IMR-90 (cell line): ENCODE measurements around the gene SIRT7. TPM values are rescaled to one million over a fixed set of nuclear protein-coding genes. Genes with fewer than 3 reads are reported as not detected.

Experiments
- ATAC-seq: fragments of 200-7000 bp; cut with Tn5 transposase; 2 replicates; pipeline ENCODE4 v1.9.1; 2020; ENCODE audit warnings: low read depth, mild to moderate bottlenecking, moderate library complexity
- BruUV-seq: library from RNA; stranded (reverse); fragments of 400-500 nt; replicated peaks from 2 replicates; lab custom pipeline; 2021; lab: Mats Ljungman, UMichigan
- CTCF ChIA-PET: fragments of 300-600 bp; formaldehyde crosslinking; extraction: SDS; loops from one replicate; lab custom pipeline; 2021; ENCODE audit warnings: antibody characterized with exemption; lab: Yijun Ruan, JAX
- POLR2A ChIA-PET: fragments of 300-600 bp; sonication (Branson Sonifier 250); formaldehyde crosslinking; loops from one replicate; lab custom pipeline; 2022; ENCODE audit warnings: antibody characterized with exemption; ENCODE audit not compliant: unreplicated experiment; lab: Charles Lee
- DNase-seq: peaks from one replicate; pipeline ENCODE4 v3.0.0; 2013
- H2AFZ ChIP-seq: replicated peaks from 2 replicates; pipeline ENCODE3; 2013; ENCODE audit warnings: low read length, mild to moderate bottlenecking; ENCODE audit not compliant: poor library complexity
- H2AK5ac ChIP-seq: 2 replicates; pipeline ENCODE4 v1.6.1; 2013; ENCODE audit warnings: low read depth, low read length, inconsistent platforms
- H2AK9ac ChIP-seq: replicated peaks from 2 replicates; pipeline ENCODE3; 2013; ENCODE audit warnings: mild to moderate bottlenecking, low read depth, low read length, moderate library complexity; ENCODE audit not compliant: poor library complexity
- H2BK120ac ChIP-seq: 2 replicates; pipeline ENCODE4 v1.6.1; 2013; ENCODE audit warnings: low read depth, low read length, inconsistent platforms
- H2BK15ac ChIP-seq: 3 replicates; pipeline ENCODE4 v1.6.1; 2013; ENCODE audit warnings: low read depth, low read length, inconsistent platforms
- H2BK20ac ChIP-seq: 2 replicates; pipeline ENCODE4 v1.6.1; 2013; ENCODE audit warnings: low read depth, mild to moderate bottlenecking, inconsistent platforms, low read length, moderate library complexity
- H2BK5ac ChIP-seq: 2 replicates; pipeline ENCODE4 v1.6.1; 2013; ENCODE audit warnings: mild to moderate bottlenecking, low read depth, low read length, inconsistent platforms; ENCODE audit not compliant: poor library complexity, severe bottlenecking
- H3K14ac ChIP-seq: replicated peaks from 2 replicates; pipeline ENCODE4 v1.6.1; 2013; ENCODE audit warnings: low read depth, low read length, inconsistent platforms
- H3K18ac ChIP-seq: 2 replicates; pipeline ENCODE4 v1.6.1; 2013; ENCODE audit warnings: low read depth, low read length, control low read depth
- H3K23ac ChIP-seq: 2 replicates; pipeline ENCODE4 v1.6.1; 2013; ENCODE audit warnings: low read depth, low read length, inconsistent platforms
- H3K27ac ChIP-seq: 2 replicates; pipeline ENCODE4 v1.5.1; 2013; ENCODE audit warnings: mild to moderate bottlenecking, control low read depth, low read length; ENCODE audit not compliant: insufficient read depth
- H3K27me3 ChIP-seq: 2 replicates; pipeline ENCODE4 v1.6.1; 2013; ENCODE audit warnings: low read length; ENCODE audit not compliant: control insufficient read depth, insufficient read depth
- H3K36me3 ChIP-seq: 2 replicates; pipeline ENCODE4 v1.6.1; 2013; ENCODE audit warnings: low read length, mixed read lengths; ENCODE audit not compliant: control insufficient read depth, insufficient read depth
- H3K4ac ChIP-seq: 2 replicates; pipeline ENCODE4 v1.6.1; 2013; ENCODE audit warnings: low read depth, low read length, inconsistent platforms
- H3K4me1 ChIP-seq: 2 replicates; pipeline ENCODE4 v1.6.1; 2013; ENCODE audit warnings: low read length, mixed read lengths; ENCODE audit not compliant: control insufficient read depth, insufficient read depth
- H3K4me2 ChIP-seq: 2 replicates; pipeline ENCODE4 v1.6.1; 2013; ENCODE audit warnings: low read depth, mild to moderate bottlenecking, control low read depth, low read length, moderate library complexity
- H3K4me3 ChIP-seq: 2 replicates; pipeline ENCODE4 v1.5.1; 2013; ENCODE audit warnings: low read depth, mild to moderate bottlenecking, control low read depth, low read length, moderate library complexity; ENCODE audit not compliant: insufficient read depth
- H3K56ac ChIP-seq: 2 replicates; pipeline ENCODE4 v1.6.1; 2013; ENCODE audit warnings: low read length, inconsistent platforms; ENCODE audit not compliant: insufficient read depth; ENCODE audit errors: extremely low read depth
- H3K79me1 ChIP-seq, 2 experiments: 2 replicates each; pipeline ENCODE4 v1.6.1; 2013; ENCODE audit warnings: low read length in 2 of 2, inconsistent platforms in 1 of 2, low read depth in 1 of 2
- H3K9ac ChIP-seq: 2 replicates; pipeline ENCODE4 v1.6.1; 2013; ENCODE audit warnings: low read depth, low read length, control low read depth
- H3K9me1 ChIP-seq: 2 replicates; pipeline ENCODE4 v1.6.1; 2013; ENCODE audit warnings: low read length, inconsistent platforms; ENCODE audit not compliant: insufficient read depth
- H3K9me3 ChIP-seq: 2 replicates; pipeline ENCODE4 v1.6.1; 2013; ENCODE audit warnings: low read length; ENCODE audit not compliant: control insufficient read depth, insufficient read depth
- H4K20me1 ChIP-seq: 2 replicates; pipeline ENCODE4 v1.6.1; 2013; ENCODE audit warnings: low read length, inconsistent platforms; ENCODE audit not compliant: insufficient read depth
- H4K5ac ChIP-seq: 2 replicates; pipeline ENCODE4 v1.6.1; 2013; ENCODE audit warnings: mild to moderate bottlenecking, low read depth, low read length, control low read depth
- H4K8ac ChIP-seq, 2 experiments: 2 replicates each; pipeline ENCODE4 v1.6.1; 2013; ENCODE audit warnings: low read depth in 2 of 2, low read length in 2 of 2, control low read depth in 1 of 2, inconsistent platforms in 1 of 2
- H4K91ac ChIP-seq: 2 replicates; pipeline ENCODE4 v1.6.1; 2013; ENCODE audit warnings: low read depth, low read length, inconsistent platforms; ENCODE audit not compliant: insufficient read depth
- BHLHE40 ChIP-seq: fragments of 150-350 bp; IDR thresholded peaks from 2 replicates; pipeline ENCODE4 v1.6.1; 2016; ENCODE audit warnings: mild to moderate bottlenecking, low read depth, low read length
- ELK1 ChIP-seq: fragments of 150-350 bp; IDR thresholded peaks from 2 replicates; pipeline ENCODE4 v1.6.1; 2016; ENCODE audit warnings: low read depth, mild to moderate bottlenecking, low read length, moderate library complexity, borderline replicate concordance
- FOS ChIP-seq: fragments of 150-350 bp; IDR thresholded peaks from 2 replicates; pipeline ENCODE4 v1.6.1; 2016; ENCODE audit warnings: low read depth, low read length
- MAFK ChIP-seq: IDR thresholded peaks from 2 replicates; pipeline ENCODE4 v1.6.1; 2012; ENCODE audit warnings: low read depth, low read length, improper control_type of control experiment
- MAZ ChIP-seq: IDR thresholded peaks from 2 replicates; pipeline ENCODE4 v1.6.1; 2012; ENCODE audit warnings: low read depth, mild to moderate bottlenecking, low read length, improper control_type of control experiment, moderate library complexity, borderline replicate concordance
- MXI1 ChIP-seq: IDR thresholded peaks from 2 replicates; pipeline ENCODE4 v1.6.1; 2012; ENCODE audit warnings: low read depth, mild to moderate bottlenecking, low read length, moderate library complexity, borderline replicate concordance
- NFE2L2 ChIP-seq: fragments of 150-350 bp; IDR thresholded peaks from 2 replicates; pipeline ENCODE4 v1.6.1; 2016; ENCODE audit warnings: low read depth, mild to moderate bottlenecking, low read length
- RAD21 ChIP-seq: IDR thresholded peaks from 2 replicates; pipeline ENCODE4 v1.6.1; 2012; ENCODE audit warnings: low read length, improper control_type of control experiment
- RCOR1 ChIP-seq: IDR thresholded peaks from 2 replicates; pipeline ENCODE4 v1.6.1; 2012; ENCODE audit warnings: mild to moderate bottlenecking, low read length, improper control_type of control experiment; ENCODE audit not compliant: insufficient replicate concordance
- RFX5 ChIP-seq: IDR thresholded peaks from 2 replicates; pipeline ENCODE4 v1.8.0; 2012; ENCODE audit warnings: low read depth, mild to moderate bottlenecking, low read length, moderate library complexity
- SMC3 ChIP-seq: fragments of 150-350 bp; IDR thresholded peaks from 2 replicates; pipeline ENCODE4 v1.6.1; 2016; ENCODE audit warnings: low read depth, mild to moderate bottlenecking, antibody characterized with exemption, low read length, moderate library complexity
- WGBS, 2 experiments: methylation state at CpG; one replicate each; pipeline versions ENCODE4 v1.1.5 to v1.1.7; 2013; ENCODE audit warnings: missing lambda C conversion rate in 2 of 2; ENCODE audit not compliant: insufficient read length in 1 of 2; ENCODE audit errors: extremely low coverage in 2 of 2; 5-methylcytosine and 5-hydroxymethylcytosine counted together
- dilution Hi-C: fragments of 300-500 bp; cut with HindIII; formaldehyde crosslinking; loops from one replicate; pipeline ENCODE4 v1.14.3; 2018; ENCODE audit warnings: low sequenced_read_pairs; ENCODE audit not compliant: unreplicated experiment
- in situ Hi-C: fragments of 300-500 bp; cut with MboI; formaldehyde crosslinking; loops from 3 replicates; pipeline ENCODE4 v1.14.3; 2019; ENCODE audit warnings: low sequenced_read_pairs, inconsistent platforms, mixed read lengths
- intact Hi-C: fragments of 100-400 bp; cut with micrococcal nuclease; formaldehyde crosslinking; loops from 2 replicates; pipeline ENCODE4 v1.10.0; 2022
- polyA plus RNA-seq, 3 experiments: library from polyadenylated mRNA; depleted of rRNA; stranded (reverse); fragments of >200 nt; gene quantifications; 2 replicates each; pipeline ENCODE4 v1.2.3, GENCODE V29; 2012; ENCODE audit warnings: low replicate concordance in 1 of 3
- total RNA-seq: library from RNA; depleted of rRNA; stranded (reverse); fragments of >200 nt; gene quantifications from 2 replicates; pipeline ENCODE4 v1.2.3, GENCODE V29; 2012
- TF ChIP-seq, protein P1 (sequence below): fragments of 150-350 bp; IDR thresholded peaks from 2 replicates; pipeline ENCODE4 v1.6.1; 2017; ENCODE audit warnings: mild to moderate bottlenecking, antibody characterized with exemption, low read length, low read depth

SIRT7 gene
- total and polyA plus RNA-seq, 2 of the 4 experiments (the other 2 are of a cell fraction), result 14.5 to 19.8 TPM

- no peak for TF ChIP-seq BHLHE40
These were observed 17.1 kb upstream of the SIRT7 start (continued) for GRCh38 chr17:81934850-81935708.

DNA sequence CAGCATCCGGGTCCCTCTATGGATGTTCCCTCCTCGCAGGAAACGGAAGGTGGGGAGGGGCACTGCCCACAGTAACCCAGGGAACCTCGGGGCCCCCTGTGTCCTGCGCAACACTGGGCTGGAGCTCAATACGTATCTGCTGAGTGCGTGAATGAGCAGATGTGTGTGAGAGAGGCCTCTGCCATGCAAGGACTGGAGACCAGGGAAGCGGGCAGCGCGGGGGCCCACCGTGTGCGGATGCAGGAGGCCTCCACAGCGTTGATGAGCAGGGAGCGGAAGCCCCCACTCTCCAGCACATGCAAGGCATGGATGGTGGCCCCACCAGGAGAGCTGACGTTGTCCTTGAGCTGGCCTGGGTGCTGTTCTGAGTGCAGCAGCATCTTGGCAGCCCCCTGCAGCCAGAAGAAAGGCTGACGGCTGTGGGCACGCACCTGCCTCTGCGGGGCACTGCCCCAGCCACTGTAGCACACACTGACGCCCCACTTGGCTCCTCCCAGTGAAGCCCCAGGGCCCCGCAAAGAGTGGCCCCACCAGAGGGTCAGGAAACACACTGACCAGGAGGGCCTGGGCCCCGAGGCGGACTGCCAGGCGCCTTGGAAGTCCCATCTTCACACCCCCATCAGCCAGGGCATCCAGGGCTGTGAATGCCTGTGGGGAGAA lies 16.3 kb upstream of the SIRT7 start:
- Histone ChIP-seq H3K4me3 (no peak overlapping the region), H3K9ac (no peak overlapping the region), H2BK120ac (no peak overlapping the region), H3K56ac (no peak overlapping the region), H3K4ac (no peak overlapping the region), H3K4me1 (peaks cover 4% of the 10 kb centered on the region), H3K23ac (no peak overlapping the region), H3K36me3 (peaks cover 27% of the 10 kb centered on the region; the same call in 1 of the 2 replicates), H2BK5ac (no peak overlapping the region), H4K8ac (no peak overlapping the region), H3K79me1 (peaks cover 9 to 38% of the 10 kb centered on the region in 2 experiments), H3K14ac (no peak overlapping the region), H2BK20ac (no peak overlapping the region), H2AFZ (no peak overlapping the region), H3K9me3 (no peaks in the 10 kb centered on the region), H2AK9ac (no peak overlapping the region), H3K27ac (no peak overlapping the region), H2AK5ac (no peak overlapping the region), H4K20me1 (peaks cover 11% of the 10 kb centered on the region), H3K27me3 (no peaks in the 10 kb centered on the region), H3K9me1 (peaks cover 8% of the 10 kb centered on the region), H3K4me2 (no peak overlapping the region), H4K5ac (no peak overlapping the region), H3K18ac (no peak overlapping the region), H2BK15ac (no peak overlapping the region), H4K91ac (no peak overlapping the region)
- ATAC-seq (no peak), DNase-seq (no peak)
- no TSS peak for BruUV-seq
- intact Hi-C loops, result no loop called here
- CTCF ChIA-PET, result no interaction called here
- POLR2A ChIA-PET, result no interaction called here
- in situ Hi-C loops, result no loop called here
- 95% methylated on average over 8 of the region's 23 CpGs; no CpG with 5 or more reads in 1 of the 2 experiments for WGBS, 2 experiments
- dilution Hi-C loops, result no loop called here
- TF ChIP-seq MAZ, result no peak
- no peak for TF ChIP-seq SMC3
- no peak for TF ChIP-seq RFX5
- TF ChIP-seq RAD21, result no peak
- TF ChIP-seq, protein P1, sequence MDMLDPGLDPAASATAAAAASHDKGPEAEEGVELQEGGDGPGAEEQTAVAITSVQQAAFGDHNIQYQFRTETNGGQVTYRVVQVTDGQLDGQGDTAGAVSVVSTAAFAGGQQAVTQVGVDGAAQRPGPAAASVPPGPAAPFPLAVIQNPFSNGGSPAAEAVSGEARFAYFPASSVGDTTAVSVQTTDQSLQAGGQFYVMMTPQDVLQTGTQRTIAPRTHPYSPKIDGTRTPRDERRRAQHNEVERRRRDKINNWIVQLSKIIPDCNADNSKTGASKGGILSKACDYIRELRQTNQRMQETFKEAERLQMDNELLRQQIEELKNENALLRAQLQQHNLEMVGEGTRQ, result no peak
- no peak for TF ChIP-seq RCOR1
- no peak for TF ChIP-seq FOS
- TF ChIP-seq MXI1, result no peak
- TF ChIP-seq ELK1, result no peak
- no peak for TF ChIP-seq MAFK
- TF ChIP-seq NFE2L2, result no peak
